Measurements from ENCODE around the gene SLC27A4.

DNA sequence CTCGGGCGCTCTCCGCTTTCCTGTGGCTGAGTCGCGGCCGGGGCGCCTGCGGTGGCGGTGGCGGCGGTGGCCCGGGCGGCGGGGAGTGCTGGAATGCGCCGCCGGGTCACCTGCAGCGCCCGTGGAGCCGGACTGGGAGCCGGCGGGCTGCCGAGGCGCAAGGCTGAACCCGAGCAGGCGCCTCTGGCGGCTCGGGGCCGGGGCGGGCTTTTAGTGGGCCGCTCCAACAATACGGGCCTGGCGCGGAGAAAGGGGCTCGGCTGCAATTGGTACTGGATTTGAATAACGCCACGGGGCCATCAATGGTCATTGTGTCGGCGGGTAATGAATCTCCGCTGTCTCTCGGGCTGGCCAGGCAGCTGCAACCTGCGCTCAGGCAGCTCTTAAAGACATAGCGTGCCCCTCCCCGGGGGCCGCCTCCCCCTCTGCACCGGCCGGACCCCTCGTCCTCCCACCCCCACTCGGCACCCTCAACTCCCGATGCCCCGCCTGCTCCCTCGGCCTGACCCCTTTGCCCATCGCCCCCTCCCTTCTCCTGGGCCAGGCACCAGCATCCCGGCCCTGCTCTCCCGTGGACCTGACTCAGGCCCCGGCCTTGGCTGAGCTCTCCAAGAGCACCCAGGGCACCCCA, 52.9 kb downstream of the SLC27A4 start:
- no peak for TF ChIP-seq SREBF2 (IDR thresholded peaks at IDR 0.05; ENCODE audit: low read length)
- TF ChIP-seq, protein P1, sequence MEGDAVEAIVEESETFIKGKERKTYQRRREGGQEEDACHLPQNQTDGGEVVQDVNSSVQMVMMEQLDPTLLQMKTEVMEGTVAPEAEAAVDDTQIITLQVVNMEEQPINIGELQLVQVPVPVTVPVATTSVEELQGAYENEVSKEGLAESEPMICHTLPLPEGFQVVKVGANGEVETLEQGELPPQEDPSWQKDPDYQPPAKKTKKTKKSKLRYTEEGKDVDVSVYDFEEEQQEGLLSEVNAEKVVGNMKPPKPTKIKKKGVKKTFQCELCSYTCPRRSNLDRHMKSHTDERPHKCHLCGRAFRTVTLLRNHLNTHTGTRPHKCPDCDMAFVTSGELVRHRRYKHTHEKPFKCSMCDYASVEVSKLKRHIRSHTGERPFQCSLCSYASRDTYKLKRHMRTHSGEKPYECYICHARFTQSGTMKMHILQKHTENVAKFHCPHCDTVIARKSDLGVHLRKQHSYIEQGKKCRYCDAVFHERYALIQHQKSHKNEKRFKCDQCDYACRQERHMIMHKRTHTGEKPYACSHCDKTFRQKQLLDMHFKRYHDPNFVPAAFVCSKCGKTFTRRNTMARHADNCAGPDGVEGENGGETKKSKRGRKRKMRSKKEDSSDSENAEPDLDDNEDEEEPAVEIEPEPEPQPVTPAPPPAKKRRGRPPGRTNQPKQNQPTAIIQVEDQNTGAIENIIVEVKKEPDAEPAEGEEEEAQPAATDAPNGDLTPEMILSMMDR (IDR thresholded peaks at IDR 0.05 in 2 of 3, conservative IDR thresholded peaks at IDR 0.05 in 1 of 3; ENCODE audit: control insufficient read depth in 2 of 3, extremely low read depth in 1 of 3, insufficient read depth in 1 of 3, low read depth in 3 of 3, low read length in 3 of 3), result no peak
- TF ChIP-seq PBX3 (IDR thresholded peaks at IDR 0.05; ENCODE audit: insufficient replicate concordance, low read depth, low read length), result no peak
- TF ChIP-seq POLR2AphosphoS5 (IDR thresholded peaks at IDR 0.05; ENCODE audit: low read length), result no peak
- no peak for TF ChIP-seq HDAC6 (IDR thresholded peaks at IDR 0.05; ENCODE audit: unreplicated experiment)
- no peak for TF ChIP-seq NRF1 (conservative IDR thresholded peaks at IDR 0.05; ENCODE audit: low read depth, low read length)
- TF ChIP-seq HDGF (IDR thresholded peaks at IDR 0.05), result no peak
- no peak for TF ChIP-seq JUNB (IDR thresholded peaks at IDR 0.05)
- no peak for TF ChIP-seq SPI1 (IDR thresholded peaks at IDR 0.05; ENCODE audit: borderline replicate concordance, insufficient read depth, low read depth, low read length)

All from GM12878 (cell line).